Tibial nerve (tissue), 4 donors: ENCODE data around the gene GABRB2.

ENCODE experiments used
- CTCF ChIP-seq, 5 experiments: fragments of 200-600 bp in 3 of 5; fragments of 450-650 bp in 2 of 5; sonication (generic) in 3 of 5; IDR thresholded peaks; one replicate each; pipeline ENCODE4 v1.5.1; 2016 to 2019; ENCODE audit warnings: antibody characterized with exemption in 5 of 5, mild to moderate bottlenecking in 3 of 5, moderate library complexity in 2 of 5
- EP300 ChIP-seq, 2 donors: sonication (generic); formaldehyde crosslinking; IDR thresholded peaks; one replicate each; pipeline ENCODE4 v1.6.1; 2017; ENCODE audit warnings: antibody characterized with exemption in 2 of 2, mild to moderate bottlenecking in 1 of 2
- POLR2A ChIP-seq, 2 donors: fragments of 450-650 bp; IDR thresholded peaks; one replicate each; pipeline ENCODE4 v1.6.1; 2017; ENCODE audit warnings: antibody characterized with exemption in 2 of 2, mild to moderate bottlenecking in 2 of 2, moderate library complexity in 2 of 2

DNA sequence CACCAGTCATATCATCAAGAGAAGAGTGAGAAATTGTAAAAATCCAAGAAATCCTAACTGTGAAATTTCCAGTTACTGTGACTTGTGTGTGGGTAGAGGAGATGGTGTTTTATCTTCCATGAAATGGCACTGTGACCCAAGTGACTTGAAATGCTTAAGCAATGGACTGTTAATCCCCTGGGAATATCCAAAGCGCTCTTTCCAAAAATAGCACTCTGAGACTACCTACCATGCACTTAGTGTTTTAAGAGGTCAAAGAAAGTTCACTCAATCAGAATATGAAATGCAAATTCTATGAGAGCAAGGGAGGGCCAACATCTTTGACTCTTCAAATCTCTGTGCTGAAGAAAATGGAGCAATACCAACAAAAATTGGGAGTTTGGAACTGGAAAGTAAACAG, 244.0 kb downstream of the GABRB2 start:
- TF ChIP-seq CTCF (IDR thresholded peaks at IDR 0.05) (no peak), POLR2A (IDR thresholded peaks at IDR 0.05) (no peak), EP300 (IDR thresholded peaks at IDR 0.05) (no peak)
